ENCODE measurements around the gene KCNK10.

The KCNK10 gene

DNA sequence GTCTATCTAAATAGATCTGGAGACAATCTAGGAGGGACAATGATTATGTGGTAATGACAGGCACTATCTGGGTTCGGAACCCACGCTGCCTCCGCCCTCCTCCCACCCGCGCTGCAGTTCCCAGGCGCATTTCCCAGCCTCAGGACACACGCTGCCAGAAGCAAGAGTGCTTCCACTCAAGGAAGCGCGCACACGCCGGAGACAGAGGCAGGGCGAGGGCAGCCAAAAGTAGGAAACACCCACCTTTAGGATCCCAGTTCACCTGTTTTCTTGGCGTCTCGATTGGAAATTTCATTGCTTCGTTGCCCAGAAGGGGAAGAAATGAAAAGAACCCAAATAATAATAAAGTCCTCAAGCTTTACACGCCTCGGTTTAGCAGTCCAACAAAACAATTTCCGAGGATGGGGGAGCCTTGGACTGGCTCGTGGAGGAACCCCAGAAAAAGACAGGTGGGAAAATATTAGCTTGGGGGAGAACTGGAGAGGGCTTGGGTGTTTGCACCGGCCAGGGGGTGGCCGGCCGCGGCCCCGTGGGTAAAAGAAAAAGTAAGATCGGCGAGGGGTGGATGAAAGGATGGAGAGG lies 474 bp downstream of the KCNK10 start:
- H3K4me3 ChIP-seq (ENCODE audit: low read depth, low read length): peak overlapping the region; percentile 51
- no peak for TF ChIP-seq CTCF (IDR thresholded peaks at IDR 0.05; ENCODE audit: borderline replicate concordance, insufficient read depth, low read depth, low read length)

DNA sequence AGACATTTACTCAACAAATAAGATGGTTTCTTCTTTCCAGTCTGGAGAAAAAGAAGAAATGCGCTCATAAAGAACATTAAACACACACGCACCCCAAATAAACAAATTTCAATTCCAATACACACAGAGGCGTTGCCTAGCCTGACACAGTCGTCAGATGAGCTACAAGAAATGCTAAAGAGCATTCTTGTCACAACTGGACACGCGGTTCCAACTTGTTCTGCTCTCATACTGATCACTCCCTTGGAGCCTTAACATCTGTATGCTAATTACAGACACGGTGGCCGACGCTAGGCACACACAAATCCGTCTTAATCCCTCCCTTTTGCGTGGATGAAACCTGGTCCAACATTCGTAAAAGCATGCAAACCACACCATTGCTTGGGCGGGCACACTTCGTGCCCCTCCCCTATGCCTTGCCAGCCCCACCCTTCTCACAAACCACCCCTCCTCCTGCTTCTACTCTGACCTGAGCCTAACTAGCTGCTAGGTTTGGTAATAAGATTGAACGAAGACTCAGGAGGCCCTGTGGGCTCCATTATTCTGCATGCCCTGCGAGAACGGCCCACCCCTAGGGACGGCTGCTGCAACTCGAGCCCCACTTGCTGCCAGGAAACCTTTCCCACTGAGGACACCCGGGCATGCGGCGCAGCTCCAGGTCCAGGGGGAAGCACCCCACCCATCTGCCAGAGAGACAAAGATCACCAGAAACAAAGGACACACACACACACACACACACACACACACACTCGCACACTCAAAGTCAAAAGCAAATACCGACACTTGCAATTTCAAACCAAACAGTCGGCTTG lies 1.2 kb downstream of the KCNK10 start:
- no peak for TF ChIP-seq CTCF (IDR thresholded peaks at IDR 0.05; ENCODE audit: borderline replicate concordance, insufficient read depth, low read depth, low read length)
- no peak overlapping the region for H3K4me3 ChIP-seq (ENCODE audit: low read depth, low read length)

GRCh38 chr14:88318406-88318805 lies 4.7 kb downstream of the KCNK10 start:
- no peak for TF ChIP-seq CTCF (IDR thresholded peaks at IDR 0.05; ENCODE audit: borderline replicate concordance, insufficient read depth, low read depth, low read length)
- no peak overlapping the region for H3K4me3 ChIP-seq (ENCODE audit: low read depth, low read length)

DNA sequence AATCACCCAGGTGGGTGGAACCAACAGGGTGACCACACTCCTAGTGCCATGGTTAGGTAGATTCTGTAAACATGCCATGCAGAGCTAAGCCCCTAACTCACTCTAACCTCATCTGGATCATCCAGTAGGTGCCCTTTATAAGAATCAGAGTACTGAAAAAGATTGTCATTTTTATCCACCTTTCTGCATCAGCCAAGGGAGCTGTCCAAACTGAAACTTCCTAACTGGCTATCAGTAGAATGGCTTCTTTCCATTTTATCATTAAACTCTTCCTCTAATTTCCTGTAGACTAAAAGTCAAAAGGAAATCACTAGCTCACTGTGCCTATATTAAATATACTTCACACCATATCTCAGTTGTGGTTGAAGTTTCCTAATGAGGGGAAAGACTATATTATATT lies 6.5 kb downstream of the KCNK10 start:
- TF ChIP-seq CTCF (IDR thresholded peaks at IDR 0.05; ENCODE audit: borderline replicate concordance, insufficient read depth, low read depth, low read length): no peak
- H3K4me3 ChIP-seq (ENCODE audit: low read depth, low read length): no peak overlapping the region

DNA sequence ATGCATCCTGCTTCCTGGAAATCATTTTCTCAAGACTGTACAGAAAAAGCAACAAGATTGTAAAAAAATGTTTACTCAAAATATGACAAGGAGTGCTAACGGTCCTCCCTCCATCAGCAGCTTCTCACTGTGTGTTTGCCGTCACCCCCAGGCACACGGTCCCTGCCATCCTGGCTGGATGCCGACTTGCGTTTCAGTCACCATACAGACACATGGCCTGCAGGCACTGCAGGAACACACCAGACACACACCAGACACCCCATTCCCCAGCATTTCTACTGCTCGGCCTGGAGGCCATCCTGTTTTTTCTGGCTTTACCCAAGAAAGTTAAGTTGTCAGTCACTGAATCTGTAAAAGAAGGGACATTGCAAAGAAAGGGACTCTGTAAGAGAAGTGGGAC lies 10.8 kb downstream of the KCNK10 start:
- TF ChIP-seq CTCF (IDR thresholded peaks at IDR 0.05; ENCODE audit: borderline replicate concordance, insufficient read depth, low read depth, low read length): no peak
- H3K4me3 ChIP-seq (ENCODE audit: low read depth, low read length): no peak overlapping the region

- TF ChIP-seq CTCF (IDR thresholded peaks at IDR 0.05; ENCODE audit: borderline replicate concordance, insufficient read depth, low read depth, low read length): no peak
- no peak overlapping the region for H3K4me3 ChIP-seq (ENCODE audit: low read depth, low read length)
These were observed 11.3 kb downstream of the KCNK10 start for GRCh38 chr14:88311780-88312179.

- no peak for TF ChIP-seq CTCF (IDR thresholded peaks at IDR 0.05; ENCODE audit: borderline replicate concordance, insufficient read depth, low read depth, low read length)
- no peak overlapping the region for H3K4me3 ChIP-seq (ENCODE audit: low read depth, low read length)
These were observed 12.6 kb downstream of the KCNK10 start for GRCh38 chr14:88310449-88310848.

Measured in GM12875 (cell line).